ENCODE data around the gene VIPR1.

GRCh38 chr3:42569593-42570142 is 67.2 kb downstream of the VIPR1 start:
- TF ChIP-seq EP300 (IDR thresholded peaks at IDR 0.05; ENCODE audit: borderline replicate concordance in 1 of 2, low read depth in 1 of 2, low read length in 1 of 2) (no peak), RFX5 (IDR thresholded peaks at IDR 0.05; ENCODE audit: low read length) (no peak), CTCF (IDR thresholded peaks at IDR 0.05) (no peak), YY1 (IDR thresholded peaks at IDR 0.05; ENCODE audit: low read depth) (no peak), POLR2AphosphoS5 (IDR thresholded peaks at IDR 0.05; ENCODE audit: low read depth, low read length) (no peak), MAX (IDR thresholded peaks at IDR 0.05; ENCODE audit: low read depth) (no peak), TAF1 (IDR thresholded peaks at IDR 0.05; ENCODE audit: borderline replicate concordance, low read depth, low read length) (no peak), SMC3 (IDR thresholded peaks at IDR 0.05; ENCODE audit: low read depth, low read length) (no peak), JUND (IDR thresholded peaks at IDR 0.05) (no peak), RAD21 (IDR thresholded peaks at IDR 0.05; ENCODE audit: low read length) (no peak), FOXM1 (IDR thresholded peaks at IDR 0.05; ENCODE audit: low read depth) (no peak), USF1 (IDR thresholded peaks at IDR 0.05; ENCODE audit: borderline replicate concordance, low read depth) (no peak)

Data from SK-N-SH (cell line).